GM18498 (cell line): ENCODE results near the gene SLC39A13.

Source experiments
- ATAC-seq: cut with Tn5 transposase; IDR thresholded peaks from one replicate; pipeline ENCODE4 v1.9.1; 2021; ENCODE audit warnings: mild to moderate bottlenecking, moderate library complexity; ENCODE audit not compliant: unreplicated experiment

Gene SLC39A13

GRCh38 chr11:47407746-47408590 is at the start of gene SLC39A13:
Gene SLC39A13 (plus strand): TSS chr11:47408590. CDS start chr11:47410095, 1,505 bp downstream.
- ATAC-seq = peak; percentile 85

- no peak for ATAC-seq
These were observed 49.7 kb upstream of the SLC39A13 start for GRCh38 chr11:47358731-47359051.

GRCh38 chr11:47359162-47359561 is 49.2 kb upstream of the SLC39A13 start:
- ATAC-seq = no peak

GRCh38 chr11:47359586-47359985 is 48.8 kb upstream of the SLC39A13 start:
- no peak for ATAC-seq

GRCh38 chr11:47360341-47360740 is 48.0 kb upstream of the SLC39A13 start:
- ATAC-seq = no peak

- ATAC-seq = no peak
These were observed 47.0 kb upstream of the SLC39A13 start for GRCh38 chr11:47361419-47361818.

- no peak for ATAC-seq
These were observed 42.3 kb upstream of the SLC39A13 start for GRCh38 chr11:47366020-47366490.

- no peak for ATAC-seq
These were observed 38.7 kb upstream of the SLC39A13 start for GRCh38 chr11:47369676-47370075.

- no peak for ATAC-seq
These were observed 36.0 kb upstream of the SLC39A13 start for GRCh38 chr11:47372422-47372821.

- ATAC-seq = no peak
These were observed 34.3 kb upstream of the SLC39A13 start for GRCh38 chr11:47373876-47374719.

- no peak for ATAC-seq
These were observed 33.7 kb upstream of the SLC39A13 start for GRCh38 chr11:47374720-47375019.

GRCh38 chr11:47375020-47375419 is 33.4 kb upstream of the SLC39A13 start:
- no peak for ATAC-seq

- no peak for ATAC-seq
These were observed 32.8 kb upstream of the SLC39A13 start for GRCh38 chr11:47375546-47376085.

- no peak for ATAC-seq
These were observed 32.3 kb upstream of the SLC39A13 start for GRCh38 chr11:47376107-47376524.

GRCh38 chr11:47376525-47377371 is 31.6 kb upstream of the SLC39A13 start:
- no peak for ATAC-seq

- ATAC-seq = no peak
These were observed 30.8 kb upstream of the SLC39A13 start for GRCh38 chr11:47377571-47378009.

GRCh38 chr11:47378010-47378835 is 30.2 kb upstream of the SLC39A13 start, which contains the start of gene SPI1:
Gene SPI1 (minus strand): TSS chr11:47378547. CDS start chr11:47378353, 194 bp downstream.
- peak; percentile 85 for ATAC-seq

GRCh38 chr11:47378836-47379170 is 29.6 kb upstream of the SLC39A13 start:
- ATAC-seq = peak; percentile 2

- no peak for ATAC-seq
These were observed 29.1 kb upstream of the SLC39A13 start for GRCh38 chr11:47379317-47379716.

- ATAC-seq = no peak
These were observed 28.3 kb upstream of the SLC39A13 start for GRCh38 chr11:47380078-47380477.
